NK-92 (cell line): ENCODE data around the gene SLC22A5.
"Not testable (repeated sequence)": the region's sequence is repeated elsewhere in the genome, so short reads cannot be mapped to it uniquely, and the experiment has no call there.

ENCODE experiments used
- DNase-seq: peaks from one replicate; lab custom pipeline; 2025; ENCODE audit not compliant: unreplicated experiment; lab: John Stamatoyannopoulos, UW

SLC22A5 gene

GRCh38 chr5:132387640-132388117, 18.2 kb downstream of the SLC22A5 start:
- DNase-seq: no peak

GRCh38 chr5:132388244-132389050, 18.9 kb downstream of the SLC22A5 start:
- DNase-seq: no peak

GRCh38 chr5:132389051-132389331, 19.5 kb downstream of the SLC22A5 start:
- DNase-seq: no peak

GRCh38 chr5:132389585-132390286, 20.2 kb downstream of the SLC22A5 start:
- DNase-seq: no peak

GRCh38 chr5:132391247-132391646, 21.7 kb downstream of the SLC22A5 start:
- no peak for DNase-seq

GRCh38 chr5:132391870-132392269, 22.4 kb downstream of the SLC22A5 start:
- DNase-seq: no peak

- no peak for DNase-seq
Measured at GRCh38 chr5:132392411-132392810, 22.9 kb downstream of the SLC22A5 start.

- no peak for DNase-seq
Measured at GRCh38 chr5:132392978-132393825, 23.7 kb downstream of the SLC22A5 start.

GRCh38 chr5:132394667-132395259, 25.3 kb downstream of the SLC22A5 start:
- no peak for DNase-seq

GRCh38 chr5:132396589-132397031, 27.1 kb downstream of the SLC22A5 start:
- no peak for DNase-seq

- DNase-seq: no peak
Measured at GRCh38 chr5:132397224-132397623, 27.7 kb downstream of the SLC22A5 start.

- DNase-seq: not testable (repeated sequence)
Measured at GRCh38 chr5:132397936-132398675, 28.6 kb downstream of the SLC22A5 start.

GRCh38 chr5:132404041-132404440, 34.5 kb downstream of the SLC22A5 start:
- not testable (repeated sequence) for DNase-seq

GRCh38 chr5:132405646-132406045, 36.1 kb downstream of the SLC22A5 start:
- no peak for DNase-seq

- no peak for DNase-seq
Measured at GRCh38 chr5:132406144-132406783, 36.8 kb downstream of the SLC22A5 start.

- DNase-seq: no peak
Measured at GRCh38 chr5:132407970-132408369, 38.5 kb downstream of the SLC22A5 start.

GRCh38 chr5:132408456-132408855, 38.9 kb downstream of the SLC22A5 start:
- no peak for DNase-seq

GRCh38 chr5:132408965-132409364, 39.5 kb downstream of the SLC22A5 start:
- DNase-seq: no peak

- DNase-seq: no peak
Measured at GRCh38 chr5:132410451-132411303, 41.2 kb downstream of the SLC22A5 start.
